ENCODE data around the gene ACP1.
"Not testable (repeated sequence)": the region's sequence is repeated elsewhere in the genome, so short reads cannot be mapped to it uniquely, and the experiment has no call there.

The ACP1 gene

GRCh38 chr2:314561-315336 lies 50.0 kb downstream of the ACP1 start:
- DNase-seq, result no peak

GRCh38 chr2:315925-316324 lies 51.2 kb downstream of the ACP1 start:
- DNase-seq, result not testable (repeated sequence)

GRCh38 chr2:316381-316780 lies 51.6 kb downstream of the ACP1 start:
- DNase-seq, result no peak

GRCh38 chr2:317501-318424 lies 53.0 kb downstream of the ACP1 start:
- no peak for DNase-seq

- DNase-seq, result no peak
These were observed 54.4 kb downstream of the ACP1 start for GRCh38 chr2:319059-319600.

- DNase-seq, result no peak
These were observed 55.8 kb downstream of the ACP1 start for GRCh38 chr2:320561-320960.

- DNase-seq, result no peak
These were observed 57.6 kb downstream of the ACP1 start for GRCh38 chr2:322326-322725.

- no peak for DNase-seq
These were observed 58.3 kb downstream of the ACP1 start for GRCh38 chr2:323035-323434.

All from SHP77 treated with DMSO at 0.1 percent for 48 hours (cell line).